BJ (cell line): ENCODE measurements around the gene CHRNA10. TPM values are rescaled to one million over a fixed set of nuclear protein-coding genes. Genes with fewer than 3 reads are reported as not detected.

Source experiments
- CTCF ChIA-PET: fragments of 350-600 bp; formaldehyde crosslinking; extraction: SDS; loops from one replicate; lab custom pipeline; 2021; ENCODE audit warnings: antibody characterized with exemption, inconsistent platforms; lab: Yijun Ruan, JAX
- POLR2A ChIA-PET: fragments of 300-600 bp; sonication (Branson Sonifier 250); formaldehyde crosslinking; extraction: SDS; loops from one replicate; lab custom pipeline; 2021; ENCODE audit warnings: antibody characterized with exemption; lab: Charles Lee
- DNase-seq: peaks from one replicate; pipeline ENCODE4 v3.0.0-alpha.2; 2011; ENCODE audit warnings: low read depth
- H3K27me3 ChIP-seq: 2 replicates; pipeline ENCODE4 v1.6.0; 2011; ENCODE audit warnings: low read length; ENCODE audit not compliant: control insufficient read depth, insufficient read depth
- H3K36me3 ChIP-seq: 2 replicates; pipeline ENCODE4 v1.5.1; 2011; ENCODE audit warnings: low read length; ENCODE audit not compliant: control insufficient read depth, insufficient read depth
- H3K4me3 ChIP-seq: 2 replicates; pipeline ENCODE4 v1.5.1; 2011; ENCODE audit warnings: low read depth, mild to moderate bottlenecking, control low read depth, low read length
- polyA plus RNA-seq: library from polyadenylated mRNA; depleted of rRNA; stranded (reverse); fragments of >200 nt; gene quantifications from 2 replicates; pipeline ENCODE4 v1.2.3, GENCODE V29; 2011
- TF ChIP-seq, protein P1 (sequence below): IDR thresholded peaks from 2 replicates; pipeline ENCODE4 v1.5.1; 2011; ENCODE audit warnings: low read depth, mild to moderate bottlenecking, control low read depth, inconsistent platforms, low read length, moderate library complexity; ENCODE audit not compliant: insufficient read depth

Gene CHRNA10
- polyA plus RNA-seq, 1 experiment, result 0.63 TPM

DNA sequence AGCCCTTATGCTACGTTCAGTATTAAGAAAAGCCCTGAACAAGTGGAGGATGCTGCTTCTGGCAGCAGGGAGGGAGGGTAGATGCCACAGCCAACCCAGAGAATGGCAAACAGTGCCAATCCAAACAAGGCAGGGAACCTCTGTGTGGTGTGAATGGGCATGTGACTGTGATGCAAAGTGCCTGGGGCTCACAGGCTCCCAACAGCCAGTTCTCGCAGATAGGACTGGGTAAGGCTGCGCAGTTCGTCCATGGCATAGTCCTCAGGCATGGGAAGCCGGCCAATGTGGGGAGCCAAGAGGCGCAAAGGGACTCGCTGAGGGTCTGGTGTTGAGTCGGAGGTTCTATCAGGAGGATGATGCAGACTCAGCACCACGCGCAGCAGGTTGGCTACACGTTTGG is 4.8 kb upstream of the CHRNA10 start:
- Histone ChIP-seq H3K4me3 (no peak overlapping the region), H3K27me3 (no peaks in the 10 kb centered on the region), H3K36me3 (peaks cover 33% of the 10 kb centered on the region)
- no peak for DNase-seq
- CTCF ChIA-PET, result no interaction called here
- TF ChIP-seq, protein P1, sequence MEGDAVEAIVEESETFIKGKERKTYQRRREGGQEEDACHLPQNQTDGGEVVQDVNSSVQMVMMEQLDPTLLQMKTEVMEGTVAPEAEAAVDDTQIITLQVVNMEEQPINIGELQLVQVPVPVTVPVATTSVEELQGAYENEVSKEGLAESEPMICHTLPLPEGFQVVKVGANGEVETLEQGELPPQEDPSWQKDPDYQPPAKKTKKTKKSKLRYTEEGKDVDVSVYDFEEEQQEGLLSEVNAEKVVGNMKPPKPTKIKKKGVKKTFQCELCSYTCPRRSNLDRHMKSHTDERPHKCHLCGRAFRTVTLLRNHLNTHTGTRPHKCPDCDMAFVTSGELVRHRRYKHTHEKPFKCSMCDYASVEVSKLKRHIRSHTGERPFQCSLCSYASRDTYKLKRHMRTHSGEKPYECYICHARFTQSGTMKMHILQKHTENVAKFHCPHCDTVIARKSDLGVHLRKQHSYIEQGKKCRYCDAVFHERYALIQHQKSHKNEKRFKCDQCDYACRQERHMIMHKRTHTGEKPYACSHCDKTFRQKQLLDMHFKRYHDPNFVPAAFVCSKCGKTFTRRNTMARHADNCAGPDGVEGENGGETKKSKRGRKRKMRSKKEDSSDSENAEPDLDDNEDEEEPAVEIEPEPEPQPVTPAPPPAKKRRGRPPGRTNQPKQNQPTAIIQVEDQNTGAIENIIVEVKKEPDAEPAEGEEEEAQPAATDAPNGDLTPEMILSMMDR, result no peak
- POLR2A ChIA-PET, result no interaction called here

DNA sequence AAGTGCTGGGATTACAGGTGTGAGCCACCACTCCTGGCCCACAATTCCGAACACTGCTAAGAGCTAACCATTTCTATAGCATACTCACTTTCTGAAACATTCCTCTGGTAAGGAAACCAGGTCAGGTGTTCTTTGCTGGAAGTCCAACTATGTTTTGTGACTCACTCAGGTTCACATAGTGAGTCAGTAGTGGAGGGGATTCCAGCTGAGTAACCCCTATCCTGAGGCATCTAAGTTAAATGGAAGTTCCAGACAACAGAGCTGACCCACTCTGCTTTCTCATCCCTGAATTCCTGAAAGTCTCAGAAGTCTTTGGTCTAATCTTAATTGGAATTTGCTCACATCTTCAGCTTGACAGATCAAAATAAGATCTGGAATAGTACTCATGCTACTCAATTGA is 3.0 kb upstream of the CHRNA10 start:
- CTCF ChIA-PET, result no interaction called here
- peak; percentile 9 for DNase-seq
- H3K27me3 ChIP-seq, result no peaks in the 10 kb centered on the region
- TF ChIP-seq, protein P1, result no peak
- H3K4me3 ChIP-seq, result no peak overlapping the region
- POLR2A ChIA-PET, result no interaction called here
- peaks cover 31% of the 10 kb centered on the region for H3K36me3 ChIP-seq

DNA sequence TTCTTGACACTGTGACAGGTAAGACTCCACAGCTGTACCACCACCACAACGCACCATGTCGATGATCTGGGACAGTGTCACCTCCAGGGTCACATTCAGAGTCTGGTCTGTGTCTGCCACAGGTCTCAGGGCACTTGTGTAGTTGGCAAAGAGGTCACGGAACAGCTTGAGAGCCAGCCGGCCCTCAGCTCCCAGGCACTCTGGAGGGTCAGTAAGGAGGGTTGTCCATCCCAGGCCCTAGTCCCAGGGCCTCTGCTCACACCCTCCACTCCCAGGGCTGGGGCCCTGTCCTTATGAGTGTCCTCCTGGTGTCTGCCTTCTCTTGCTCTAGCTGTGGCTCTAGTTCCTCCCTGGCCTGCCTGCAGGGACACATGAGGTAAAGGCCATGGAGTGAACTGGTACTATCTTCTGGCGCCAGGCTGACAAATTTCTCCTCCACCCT is 1.4 kb downstream of the CHRNA10 start:
- POLR2A ChIA-PET, result no interaction called here
- peaks cover 34% of the 10 kb centered on the region for H3K36me3 ChIP-seq
- TF ChIP-seq, protein P1, result no peak

DNA sequence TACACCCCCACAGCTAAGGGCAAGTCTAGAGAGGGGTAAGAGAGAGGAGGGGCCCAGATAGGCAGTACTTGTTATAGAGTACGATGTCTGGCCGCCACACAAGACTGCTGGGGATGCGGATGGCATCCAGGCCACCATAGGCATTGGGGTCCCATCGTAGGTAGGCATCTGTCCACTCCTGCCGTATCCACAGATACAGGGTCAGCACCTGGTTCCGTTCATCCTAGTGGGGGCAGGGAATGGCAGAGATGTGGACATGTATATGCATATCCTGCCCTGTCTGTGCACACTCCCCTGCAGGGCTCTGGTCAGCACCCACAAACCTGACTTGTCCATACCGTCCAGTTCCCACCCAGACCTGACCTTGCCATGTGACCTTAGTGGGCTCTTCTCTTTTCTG is 2.1 kb downstream of the CHRNA10 start:
- H3K36me3 ChIP-seq, result peaks cover 32% of the 10 kb centered on the region
- ChIA-PET CTCF (interaction anchor here (0.7 kb wide), 1 partner anchor 14 kb away, joined by 3 read pairs; no protein-coding TSS in a partner anchor), POLR2A (no interaction called here)
- H3K27me3 ChIP-seq, result no peaks in the 10 kb centered on the region
- DNase-seq, result no peak
- TF ChIP-seq, protein P1, result no peak
- no peak overlapping the region for H3K4me3 ChIP-seq

More for the DNA sequence above, 1.4 kb downstream of the CHRNA10 start:
- DNase-seq, result no peak
- Histone ChIP-seq H3K27me3 (no peaks in the 10 kb centered on the region), H3K4me3 (no peak overlapping the region)
- CTCF ChIA-PET, result no interaction called here

DNA sequence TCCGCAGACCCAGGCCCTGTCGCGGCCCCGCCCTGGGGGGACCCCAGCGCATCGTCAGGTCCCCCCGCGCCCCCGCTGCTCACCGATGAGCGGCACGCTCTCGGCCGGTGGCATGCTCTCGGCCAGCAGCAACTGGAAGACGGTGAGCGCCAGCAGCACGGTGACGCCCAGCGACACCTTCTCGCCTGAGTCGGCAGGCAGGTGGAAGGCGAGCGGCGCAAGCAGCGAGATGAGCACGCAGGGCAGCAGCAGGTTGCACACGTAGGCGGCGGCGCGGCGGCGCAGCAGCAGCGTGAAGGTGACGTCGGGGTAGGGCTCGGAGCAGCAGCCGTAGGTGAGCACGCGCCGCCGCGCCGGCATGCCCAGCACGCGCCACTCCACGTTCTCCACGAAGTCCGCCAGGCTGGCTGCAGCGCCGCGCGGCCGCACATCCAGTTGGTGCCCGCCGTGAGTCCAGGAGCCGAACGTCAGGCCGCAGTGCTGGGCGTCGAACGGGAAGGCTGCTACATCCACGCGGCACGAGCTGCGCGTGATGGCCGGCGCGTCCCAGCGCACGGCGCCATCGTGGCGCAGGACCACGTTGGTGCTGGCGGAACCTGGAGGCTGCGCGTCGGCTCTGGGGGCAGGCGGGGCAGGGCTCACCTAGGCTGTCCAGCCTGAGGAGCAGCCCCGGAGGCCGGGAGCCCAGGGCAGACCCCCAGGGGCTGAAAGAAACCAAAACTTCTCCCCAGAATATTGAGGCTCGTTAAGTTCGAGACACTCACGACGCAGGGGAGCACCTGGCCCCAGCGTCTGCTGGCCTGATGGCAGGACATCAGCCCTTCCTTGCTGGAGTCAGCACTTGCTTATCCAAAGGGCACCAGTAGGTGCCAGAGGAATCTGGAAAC is 3.8 kb downstream of the CHRNA10 start:
- ChIA-PET POLR2A (no interaction called here), CTCF (no interaction called here)
- H3K4me3 ChIP-seq, result no peak overlapping the region
- H3K27me3 ChIP-seq, result no peaks in the 10 kb centered on the region
- TF ChIP-seq, protein P1, result no peak
- peaks cover 29% of the 10 kb centered on the region for H3K36me3 ChIP-seq
- no peak for DNase-seq
